Measurements from ENCODE around the gene LIN54.

- TF ChIP-seq POLR2A (IDR thresholded peaks at IDR 0.05) (no peak), CTCF (IDR thresholded peaks at IDR 0.05) (no peak), POLR2AphosphoS5 (IDR thresholded peaks at IDR 0.05) (no peak), EP300 (IDR thresholded peaks at IDR 0.05) (no peak)
Observed at GRCh38 chr4:83009529-83009928, 1.1 kb downstream of the LIN54 start.

Data from stomach (tissue), 4 donors.